HG03066 (cell line): ENCODE measurements around the gene HOXB3.

Experiments
- ATAC-seq: cut with Tn5 transposase; IDR thresholded peaks from one replicate; pipeline ENCODE4 v1.9.1; 2021; ENCODE audit warnings: low read depth; ENCODE audit not compliant: unreplicated experiment

The HOXB3 gene

DNA sequence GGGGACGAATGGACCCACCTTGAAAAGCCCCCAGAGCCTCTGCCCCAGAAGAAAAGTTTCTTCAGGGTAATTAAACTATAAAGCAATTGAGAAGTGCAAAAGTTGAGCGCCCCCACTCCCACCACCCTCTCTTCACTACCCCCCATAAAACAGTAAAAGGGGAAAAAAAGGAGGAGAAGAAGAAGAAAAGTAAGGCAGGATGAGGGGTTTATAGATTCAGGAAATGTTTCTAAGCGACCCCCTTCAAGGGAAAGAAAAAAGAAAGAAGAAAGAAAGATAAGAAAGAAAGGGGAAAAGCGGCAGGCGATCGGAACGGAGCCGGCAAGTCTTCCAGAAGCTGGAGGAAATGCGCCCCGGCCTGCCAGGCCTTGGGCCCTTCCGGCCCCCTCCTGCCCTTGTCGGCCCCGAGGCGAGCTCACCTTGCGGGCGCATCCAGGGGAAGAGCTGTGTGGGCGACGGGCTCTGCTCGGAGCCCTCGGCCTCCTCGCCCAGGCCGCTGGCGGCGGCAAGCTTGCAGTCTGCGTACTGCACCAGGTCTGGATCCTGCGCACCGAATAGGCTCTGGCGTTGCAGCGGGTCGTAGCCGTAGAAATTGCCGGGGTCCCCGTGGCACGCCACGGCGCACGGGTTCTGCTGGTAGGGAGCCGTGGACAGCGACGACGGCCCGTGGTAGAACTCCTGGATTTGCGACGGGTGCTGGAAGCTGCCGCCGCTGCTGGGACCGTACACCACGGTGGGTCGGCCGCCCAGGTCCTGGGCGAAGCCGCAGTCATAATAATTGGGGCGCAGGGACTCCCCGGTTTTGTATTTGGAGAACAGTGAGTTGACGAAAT, 24.0 kb upstream of the HOXB3 start:
- ATAC-seq: no peak

DNA sequence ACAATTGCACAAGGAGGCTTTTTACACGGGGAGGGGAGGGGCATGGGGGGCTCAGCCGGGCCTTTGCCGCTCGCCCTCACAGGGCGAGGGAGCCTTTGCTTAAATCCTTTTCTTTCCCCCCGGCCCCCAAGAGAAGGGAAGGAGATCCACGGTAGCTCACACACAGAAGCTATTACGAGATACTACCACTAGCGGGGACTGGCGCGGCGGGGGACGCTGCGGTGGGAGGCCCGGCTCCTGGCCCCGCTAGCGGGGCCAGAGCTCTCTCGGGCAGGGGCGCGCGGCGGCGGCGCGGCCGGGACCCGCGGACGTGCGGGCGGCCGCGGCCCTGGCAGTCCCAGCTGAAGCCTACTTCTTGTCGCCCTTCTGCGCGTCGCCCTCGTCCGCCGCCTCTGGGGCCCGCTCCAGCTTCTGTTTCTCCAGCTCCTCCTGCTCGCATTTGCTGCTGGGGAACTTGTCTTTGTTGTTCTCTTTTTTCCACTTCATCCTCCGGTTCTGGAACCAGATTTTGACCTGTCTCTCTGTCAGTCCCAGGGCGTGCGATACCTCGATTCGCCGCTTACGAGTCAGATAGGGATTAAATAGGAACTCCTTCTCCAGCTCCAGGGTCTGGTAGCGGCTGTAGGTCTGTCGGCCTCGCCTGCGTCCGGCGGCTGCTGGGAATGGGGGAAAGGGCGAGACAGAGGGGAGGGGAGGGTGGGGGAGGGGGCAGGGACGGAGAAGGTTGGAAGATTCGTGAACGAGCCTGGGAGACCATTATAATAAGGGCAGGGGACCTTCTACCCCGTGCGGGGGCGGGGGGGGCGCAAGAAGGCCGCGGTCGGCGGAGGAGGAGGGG, 23.0 kb upstream of the HOXB3 start:
- no peak for ATAC-seq

- no peak for ATAC-seq
Measured at GRCh38 chr17:48612456-48612853, 22.4 kb upstream of the HOXB3 start.

GRCh38 chr17:48611681-48612455, 21.8 kb upstream of the HOXB3 start:
- ATAC-seq: no peak

DNA sequence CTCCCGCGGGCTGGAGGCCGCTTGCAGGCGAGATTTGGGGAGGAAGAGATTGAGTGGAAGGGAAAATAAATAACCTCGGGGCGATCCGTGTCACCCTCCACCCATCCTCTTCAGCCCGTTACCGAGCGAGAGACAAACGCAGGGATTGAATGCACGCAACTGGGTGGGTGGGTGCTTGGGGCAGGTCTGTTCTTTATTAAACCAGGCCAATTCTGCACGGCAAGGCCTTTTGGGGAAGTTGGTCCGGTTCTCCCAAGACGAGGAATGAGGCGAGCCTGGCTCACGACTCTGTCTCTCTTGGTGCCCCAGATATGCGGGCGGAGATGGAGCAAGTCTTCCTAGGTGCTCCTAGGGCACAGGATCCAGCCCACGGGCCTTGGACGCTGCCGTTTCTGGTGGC, 21.2 kb upstream of the HOXB3 start:
- ATAC-seq: no peak

- ATAC-seq: no peak
Measured at GRCh38 chr17:48610282-48611211, 20.5 kb upstream of the HOXB3 start, which contains the start of gene HOXB7. TSS of gene HOXB7 (minus strand) at chr17:48611017. CDS start at chr17:48610918, 99 bp downstream.

GRCh38 chr17:48609759-48610281, 19.8 kb upstream of the HOXB3 start:
- no peak for ATAC-seq

DNA sequence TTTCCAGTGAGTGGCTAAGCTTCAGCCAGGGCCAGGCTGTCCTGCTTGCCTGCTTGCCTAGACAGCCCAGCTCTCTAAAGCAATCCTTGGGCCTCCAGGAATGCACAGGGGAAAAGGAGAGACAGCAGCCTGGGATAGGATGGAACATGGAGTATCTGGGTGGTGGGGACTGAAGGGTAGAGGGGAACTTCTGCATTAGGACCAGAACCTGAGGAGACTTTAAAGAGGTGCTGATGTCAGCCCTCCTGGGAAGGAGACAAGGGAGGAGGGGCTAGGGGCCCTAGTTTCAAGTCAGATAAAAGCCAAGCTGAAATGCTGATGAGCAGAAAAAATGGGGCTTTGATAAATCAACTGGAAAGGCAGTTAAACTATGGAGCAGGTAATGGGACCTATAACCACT, 19.0 kb upstream of the HOXB3 start:
- ATAC-seq: no peak

DNA sequence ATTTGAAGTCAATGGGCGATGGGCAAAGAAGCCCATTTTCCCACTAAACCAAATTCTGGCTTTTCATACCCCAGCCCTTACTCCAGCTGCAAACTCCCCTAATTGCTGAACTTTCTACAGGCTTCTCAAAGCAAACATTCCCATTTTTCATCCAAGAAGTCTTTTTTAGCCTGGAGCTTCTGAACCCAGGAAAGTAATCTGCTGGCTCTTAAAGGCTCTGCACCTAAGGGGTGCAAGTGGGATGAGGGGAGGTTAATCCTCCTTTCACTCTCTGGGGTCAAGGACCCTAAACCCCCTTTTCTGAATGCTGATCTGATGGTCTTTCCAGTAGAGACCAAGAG, 18.4 kb upstream of the HOXB3 start:
- no peak for ATAC-seq

GRCh38 chr17:48606892-48607614, 17.0 kb upstream of the HOXB3 start:
- ATAC-seq: no peak

- ATAC-seq: no peak
Measured at GRCh38 chr17:48605991-48606891, 16.2 kb upstream of the HOXB3 start.

- ATAC-seq: no peak
Measured at GRCh38 chr17:48605409-48605919, 15.4 kb upstream of the HOXB3 start.

DNA sequence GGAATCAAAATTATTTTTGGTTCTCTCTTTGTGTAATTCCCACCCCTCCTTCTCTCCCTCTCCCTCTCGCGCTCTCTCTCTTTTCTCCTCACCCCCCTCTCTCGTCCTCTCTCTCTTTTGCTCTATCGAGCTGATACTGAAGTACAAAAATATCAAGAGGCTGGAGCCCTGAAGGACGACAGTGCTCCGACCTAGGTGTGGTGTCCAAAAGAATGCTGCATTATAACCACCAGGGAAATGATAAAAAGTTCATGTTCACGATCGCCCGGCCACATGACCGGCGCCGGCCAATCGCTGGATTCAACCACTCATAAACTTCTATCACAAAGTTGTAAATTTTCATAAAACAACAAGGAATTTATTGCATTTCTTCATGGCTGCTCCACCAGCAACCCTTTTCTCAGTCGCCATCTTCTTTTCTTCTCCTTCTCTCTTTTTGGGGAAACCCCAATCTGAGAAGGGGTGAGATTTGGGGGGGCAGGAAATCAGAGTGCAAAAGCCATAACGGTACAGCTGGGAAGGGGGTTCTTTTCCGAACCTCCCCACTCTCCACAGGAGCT, 14.8 kb upstream of the HOXB3 start, which contains the start of gene HOXB6:
TSS of gene HOXB6 (minus strand) at position 217 of the 560 bp plus-strand sequence. CDS start 6,836 bp downstream, outside the sequence.
- no peak for ATAC-seq

DNA sequence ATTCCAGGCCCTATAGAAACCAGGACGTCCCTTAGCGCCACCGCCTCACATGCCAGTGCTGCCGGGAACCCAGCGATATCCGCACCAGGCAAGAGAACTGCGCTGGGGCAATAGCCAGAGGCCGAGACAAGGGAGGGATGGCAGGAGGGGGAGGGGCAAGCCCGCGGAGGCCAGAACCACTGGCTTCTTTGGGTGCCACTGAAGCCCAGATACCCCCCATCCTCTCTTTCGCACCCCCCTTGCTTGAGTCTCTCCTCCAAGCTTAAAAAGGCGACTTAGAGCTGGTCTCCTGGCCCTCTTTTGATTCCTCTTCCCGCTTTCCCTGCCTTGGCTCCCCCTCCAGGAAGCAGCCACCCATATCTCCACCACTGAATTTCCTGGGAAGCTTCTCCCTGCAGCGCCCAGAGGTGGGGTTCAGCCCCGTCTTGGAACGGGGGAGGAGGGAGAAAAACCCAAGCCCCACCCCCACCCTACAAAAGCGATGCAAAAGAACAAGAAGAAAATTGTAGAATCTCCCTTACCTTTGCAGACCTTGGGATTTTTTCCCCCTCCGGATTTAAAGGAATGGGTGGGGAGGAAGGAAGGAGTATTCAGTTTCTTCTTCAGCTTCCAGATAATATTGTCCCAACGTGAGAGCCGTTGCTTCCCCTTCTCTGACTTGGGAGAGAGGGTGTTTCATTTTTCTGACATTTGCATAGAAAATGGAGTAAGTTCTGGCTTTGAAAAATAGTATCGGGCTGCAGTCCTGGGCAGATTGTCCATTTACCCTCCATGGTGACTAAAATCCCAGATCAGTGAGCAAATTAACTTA, 14.1 kb upstream of the HOXB3 start:
- ATAC-seq: no peak

GRCh38 chr17:48601539-48602425, 11.7 kb upstream of the HOXB3 start:
- ATAC-seq: no peak

- ATAC-seq: no peak
Measured at GRCh38 chr17:48601207-48601538, 11.1 kb upstream of the HOXB3 start.
